Measurements from ENCODE around the gene NUDT14. TPM values are rescaled to one million over a fixed set of nuclear protein-coding genes. Genes with fewer than 3 reads are reported as not detected.

NUDT14 gene
- polyA plus RNA-seq, 1 donor from 2014 or later, result 55.0 TPM

DNA sequence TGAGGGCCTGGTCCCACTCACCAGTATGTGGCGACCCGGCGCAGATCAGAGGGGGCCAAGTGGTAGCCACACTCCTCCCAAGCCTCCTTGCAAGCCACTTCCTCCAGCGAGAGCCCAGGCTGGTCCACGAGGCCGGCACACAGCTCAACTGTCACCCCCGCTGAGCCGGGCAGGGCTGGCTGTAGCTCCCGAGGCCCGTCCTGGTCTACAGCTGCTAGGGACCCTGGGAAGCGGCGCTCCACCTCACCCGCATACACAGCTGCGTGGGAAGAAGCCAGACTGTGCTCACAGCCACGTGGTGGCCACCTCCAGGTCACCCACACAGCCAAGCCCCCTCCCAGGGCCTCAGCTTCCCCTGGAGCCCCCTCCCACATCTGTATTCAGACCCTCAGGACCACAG lies 4.6 kb downstream of the NUDT14 start:
- no peaks in the 10 kb centered on the region for H3F3A ChIP-seq (ENCODE audit: insufficient read depth, low read length, poor library complexity, severe bottlenecking)
- no peak overlapping the region for H3K4me2 ChIP-seq (ENCODE audit: low read length)
- no peaks in the 10 kb centered on the region for H4K20me1 ChIP-seq (ENCODE audit: insufficient read depth)
- H3K27me3 ChIP-seq (ENCODE audit: insufficient read depth, low read depth, low read length), result no peaks in the 10 kb centered on the region
- H3K27ac ChIP-seq (ENCODE audit: low read length), result no peak overlapping the region
- H3K4me3 ChIP-seq (ENCODE audit: low read length), result no peak overlapping the region
- no peaks in the 10 kb centered on the region for H3K9me2 ChIP-seq (ENCODE audit: insufficient read depth, low read length)
- no peaks in the 10 kb centered on the region for H3K36me3 ChIP-seq (ENCODE audit: insufficient read depth, low read length)
- H3K9me3 ChIP-seq (ENCODE audit: low read length), result no peaks in the 10 kb centered on the region
- TF ChIP-seq CTCF (IDR thresholded peaks at IDR 0.05; ENCODE audit: poor library complexity, severe bottlenecking) (no peak), POLR2AphosphoS5 (IDR thresholded peaks at IDR 0.05) (no peak), TAF1 (IDR thresholded peaks at IDR 0.05; ENCODE audit: low read depth) (no peak), EZH2 (IDR thresholded peaks at IDR 0.05; ENCODE audit: borderline replicate concordance, insufficient read depth, low read length, poor library complexity, severe bottlenecking) (no peak), RAD21 (conservative IDR thresholded peaks at IDR 0.05) (no peak), EP300 (conservative IDR thresholded peaks at IDR 0.05; ENCODE audit: poor library complexity, severe bottlenecking) (no peak), SMC3 (conservative IDR thresholded peaks at IDR 0.05; ENCODE audit: poor library complexity) (no peak), REST (IDR thresholded peaks at IDR 0.05; ENCODE audit: borderline replicate concordance) (no peak), MXI1 (conservative IDR thresholded peaks at IDR 0.05; ENCODE audit: poor library complexity, severe bottlenecking) (no peak)
- H3K9ac ChIP-seq (ENCODE audit: low read length), result no peak overlapping the region
- no peaks in the 10 kb centered on the region for H3K79me2 ChIP-seq (replicated peaks; ENCODE audit: insufficient read depth, low read length)
- no peak overlapping the region for H2AFZ ChIP-seq (ENCODE audit: low read depth, low read length)

DNA sequence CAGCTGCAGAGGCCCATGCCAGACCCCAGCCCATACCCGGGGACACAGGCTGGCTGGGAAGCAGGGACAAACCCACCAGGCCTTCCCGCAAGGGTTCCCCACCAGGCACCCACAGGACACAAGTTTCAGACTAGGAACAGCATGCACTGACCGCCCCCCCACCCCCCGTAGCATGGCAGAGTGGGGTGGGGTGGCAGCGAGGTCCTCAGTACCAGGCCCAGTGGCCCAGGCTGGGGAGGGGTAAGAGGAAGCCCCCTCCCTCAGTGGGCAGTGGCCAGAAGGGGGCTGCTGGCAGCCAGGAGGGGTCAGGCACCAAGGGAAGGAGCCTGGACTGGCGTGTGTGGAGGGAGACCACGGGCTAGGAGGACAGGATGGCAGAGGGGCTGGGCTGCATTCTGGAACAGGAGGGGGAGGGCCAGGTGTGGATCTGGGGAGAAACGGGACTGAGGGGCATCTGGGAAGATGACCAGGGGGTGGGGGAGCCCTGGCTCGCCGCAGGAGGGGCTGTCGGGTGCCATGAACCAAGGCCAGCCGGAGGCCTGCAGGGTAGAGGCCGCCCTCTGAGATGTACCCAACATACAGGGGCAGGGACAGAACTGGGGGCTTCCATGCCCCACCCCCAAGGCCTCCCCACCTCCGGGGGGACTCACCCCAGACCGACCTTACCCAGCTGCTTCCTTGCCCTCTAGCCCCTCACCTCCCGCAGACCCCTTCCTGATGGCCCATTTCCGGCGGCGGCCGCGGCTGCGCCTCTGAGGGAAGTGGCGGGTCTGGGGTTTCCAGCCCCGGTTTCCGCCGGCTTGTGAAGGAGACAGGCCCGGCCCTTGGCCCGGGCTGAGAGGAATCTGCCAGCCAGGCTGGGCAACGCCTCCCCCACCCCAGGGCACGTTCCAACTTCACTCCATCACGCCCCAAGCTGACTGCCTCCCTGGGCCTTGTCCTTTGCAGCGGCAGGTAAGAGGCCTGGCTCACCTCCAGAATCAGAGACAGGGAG lies 6.9 kb downstream of the NUDT14 start:
- H3K9ac ChIP-seq (ENCODE audit: low read length), result no peak overlapping the region
- TF ChIP-seq SMC3 (conservative IDR thresholded peaks at IDR 0.05; ENCODE audit: poor library complexity) (no peak), MXI1 (conservative IDR thresholded peaks at IDR 0.05; ENCODE audit: poor library complexity, severe bottlenecking) (no peak), TAF1 (IDR thresholded peaks at IDR 0.05; ENCODE audit: low read depth) (no peak), EP300 (conservative IDR thresholded peaks at IDR 0.05; ENCODE audit: poor library complexity, severe bottlenecking) (no peak), POLR2AphosphoS5 (IDR thresholded peaks at IDR 0.05) (no peak), RAD21 (conservative IDR thresholded peaks at IDR 0.05) (no peak), CTCF (IDR thresholded peaks at IDR 0.05; ENCODE audit: poor library complexity, severe bottlenecking) (no peak), REST (IDR thresholded peaks at IDR 0.05; ENCODE audit: borderline replicate concordance) (no peak), EZH2 (IDR thresholded peaks at IDR 0.05; ENCODE audit: borderline replicate concordance, insufficient read depth, low read length, poor library complexity, severe bottlenecking) (no peak)
- no peaks in the 10 kb centered on the region for H3K36me3 ChIP-seq (ENCODE audit: insufficient read depth, low read length)
- no peaks in the 10 kb centered on the region for H3K79me2 ChIP-seq (replicated peaks; ENCODE audit: insufficient read depth, low read length)
- H3F3A ChIP-seq (ENCODE audit: insufficient read depth, low read length, poor library complexity, severe bottlenecking), result no peaks in the 10 kb centered on the region
- H3K27ac ChIP-seq (ENCODE audit: low read length), result no peak overlapping the region
- H3K9me3 ChIP-seq (ENCODE audit: low read length), result no peaks in the 10 kb centered on the region
- H4K20me1 ChIP-seq (ENCODE audit: insufficient read depth), result no peaks in the 10 kb centered on the region
- no peak overlapping the region for H2AFZ ChIP-seq (ENCODE audit: low read depth, low read length)
- H3K4me3 ChIP-seq (ENCODE audit: low read length), result no peak overlapping the region
- H3K9me2 ChIP-seq (ENCODE audit: insufficient read depth, low read length), result no peaks in the 10 kb centered on the region
- no peak overlapping the region for H3K4me2 ChIP-seq (ENCODE audit: low read length)
- H3K27me3 ChIP-seq (ENCODE audit: insufficient read depth, low read depth, low read length), result no peaks in the 10 kb centered on the region

Data from neural cell (in vitro differentiated cells).